HG03575 (cell line): ENCODE results near the gene CDC42BPG.

ENCODE experiments used
- ATAC-seq: cut with Tn5 transposase; IDR thresholded peaks from one replicate; pipeline ENCODE4 v1.9.1; 2021; ENCODE audit not compliant: unreplicated experiment, insufficient number of reproducible peaks, low FRiP score; ENCODE audit errors: extremely low read depth

Gene CDC42BPG

DNA sequence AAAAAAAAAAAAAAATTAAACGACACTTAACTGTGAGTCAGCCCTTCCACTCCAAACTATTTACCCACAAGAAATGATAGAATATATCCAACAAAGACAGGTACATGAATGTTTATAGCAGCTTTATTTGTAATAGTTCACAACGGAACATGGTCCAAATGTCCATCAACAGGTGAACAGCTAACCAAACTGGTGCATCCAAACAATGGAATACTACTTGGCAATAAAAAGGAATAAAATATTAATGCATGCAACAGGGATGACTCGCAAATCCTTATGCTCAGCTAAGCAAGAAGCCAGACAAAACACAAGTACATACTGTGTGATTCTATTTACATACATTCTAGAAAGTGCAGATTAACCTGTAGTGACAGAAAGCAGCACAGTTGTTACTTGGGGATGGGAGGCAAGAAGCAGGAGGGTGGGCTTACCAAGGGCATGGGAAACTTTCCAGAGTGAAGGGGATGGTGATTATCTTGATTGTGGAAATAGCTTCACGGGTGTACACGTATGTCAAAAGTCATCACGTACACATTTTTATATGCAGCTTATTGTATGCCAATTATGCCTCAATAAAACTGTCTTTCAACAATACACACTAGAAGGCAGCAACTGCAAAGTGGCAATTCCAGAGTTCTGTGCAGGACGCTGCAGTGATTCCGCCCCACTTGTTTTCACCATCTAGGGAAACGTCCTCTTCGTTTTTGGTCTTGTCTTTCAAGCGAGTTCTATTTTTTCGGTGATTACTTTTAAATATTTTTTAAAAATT lies 59.5 kb downstream of the CDC42BPG start:
- no peak for ATAC-seq

DNA sequence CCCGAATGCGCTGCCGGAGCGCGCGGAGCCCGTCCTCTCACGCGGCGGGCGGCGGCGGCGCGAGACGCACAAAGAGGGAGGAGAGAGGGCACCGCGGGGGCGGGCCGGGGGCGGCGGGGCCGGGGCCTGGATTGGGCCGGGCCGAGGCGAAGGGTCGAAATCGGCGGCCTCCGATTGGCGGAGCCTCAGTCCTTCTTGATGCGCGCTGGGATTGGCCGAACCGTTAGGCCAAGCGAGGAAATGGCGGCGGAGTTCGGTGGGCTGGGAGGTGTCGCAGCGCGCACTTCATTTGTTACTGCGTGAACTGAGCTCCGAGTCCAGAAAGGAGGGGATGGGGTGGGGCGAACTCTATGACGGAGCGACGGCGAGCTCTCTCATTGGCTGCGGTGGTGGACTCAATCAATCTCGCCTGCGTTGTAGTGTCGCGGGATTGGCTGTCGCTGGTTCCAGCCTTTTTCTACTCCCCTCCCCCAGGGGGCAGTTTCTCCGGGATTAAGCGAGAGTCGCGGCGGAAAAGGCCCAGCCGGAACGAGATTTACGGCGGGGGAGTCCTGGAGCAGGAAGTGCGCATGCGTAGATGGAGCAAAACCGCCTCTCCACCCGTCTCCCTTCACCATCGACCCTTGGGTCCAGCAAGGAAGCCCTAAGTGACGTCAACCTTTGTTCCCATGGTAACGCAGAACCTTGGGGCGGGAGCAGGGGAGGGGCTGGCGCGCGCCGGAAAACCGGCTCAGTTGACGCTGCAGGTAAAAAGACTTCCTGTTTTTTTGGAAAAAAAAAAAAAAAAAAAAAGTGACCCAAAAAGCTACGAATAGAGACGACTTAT lies 65.8 kb downstream of the CDC42BPG start, which contains the start of gene SF1:
TSS of gene SF1 (minus strand) at position 70 of the 826 bp plus-strand sequence. CDS start 150 bp downstream, outside the sequence.
- peak; percentile 35 for ATAC-seq

DNA sequence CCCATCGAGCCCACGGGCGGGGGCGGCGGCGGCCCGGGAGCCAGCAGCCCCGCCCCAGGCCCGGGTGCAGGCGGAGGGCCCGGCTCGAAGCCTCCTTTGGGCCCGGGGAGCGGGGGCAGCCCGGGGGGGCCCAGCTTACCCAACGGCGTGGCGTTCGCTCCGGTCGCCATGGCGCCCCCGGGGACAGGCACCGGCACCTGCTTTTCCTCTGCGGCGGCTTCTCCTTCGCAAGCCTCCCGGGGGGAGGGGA lies 66.3 kb downstream of the CDC42BPG start:
- ATAC-seq, result peak; percentile 1

DNA sequence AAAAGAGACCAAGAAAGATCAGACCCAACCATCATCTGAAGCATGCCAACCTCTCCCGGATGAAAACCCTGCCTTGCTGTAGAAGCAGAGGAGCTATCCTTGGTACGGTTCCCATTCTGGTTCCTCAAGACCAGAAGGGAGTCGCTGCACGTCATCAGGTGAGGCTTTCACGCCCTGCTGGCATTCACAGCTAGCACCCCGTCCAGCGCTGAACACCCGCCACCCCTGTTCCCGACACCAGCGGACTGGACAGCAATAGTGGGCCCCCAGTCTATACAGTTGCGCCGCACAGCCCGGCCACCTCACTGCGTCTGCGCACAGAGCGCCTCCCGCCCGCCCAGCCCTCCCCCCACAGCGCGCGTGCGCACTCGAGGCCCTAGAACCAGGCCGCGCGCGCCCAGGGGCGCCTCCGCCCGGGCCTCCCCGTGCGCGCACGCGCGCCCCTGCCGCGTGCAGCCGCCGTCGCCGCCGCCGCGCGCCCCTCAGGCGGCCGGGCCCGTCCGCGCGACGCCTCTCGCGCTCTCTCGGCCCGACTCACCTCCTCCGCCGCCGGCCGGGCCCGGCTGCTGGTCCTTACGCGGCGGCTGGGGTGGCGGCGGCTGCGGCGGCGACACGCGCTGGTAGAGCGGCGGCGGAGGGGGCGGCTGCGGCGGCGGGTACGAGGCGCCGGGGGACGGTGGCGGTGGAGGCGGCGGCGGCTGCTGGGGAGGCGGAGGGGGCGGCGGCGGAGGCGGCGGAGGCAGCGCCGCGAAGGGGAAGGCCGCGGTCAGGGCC lies 66.8 kb downstream of the CDC42BPG start:
- ATAC-seq, result no peak

DNA sequence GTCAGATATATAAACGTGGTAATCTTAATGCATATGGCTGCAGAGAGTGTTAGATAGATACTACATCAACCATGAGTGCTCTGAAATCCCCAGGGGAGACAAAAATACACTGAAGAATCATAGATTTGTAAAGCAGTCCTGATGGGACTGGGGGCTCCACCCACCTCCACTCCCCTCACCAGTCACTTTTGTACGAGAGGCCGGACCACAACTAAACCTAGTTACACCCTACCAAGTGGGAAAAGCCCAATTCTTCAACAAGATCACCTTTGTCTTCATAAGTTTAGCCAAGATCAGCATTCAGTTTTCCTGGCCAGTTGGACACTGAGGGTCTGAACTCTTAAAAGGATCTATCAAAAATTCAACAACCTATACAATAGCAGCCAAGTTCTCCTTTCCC lies 67.6 kb downstream of the CDC42BPG start:
- no peak for ATAC-seq

DNA sequence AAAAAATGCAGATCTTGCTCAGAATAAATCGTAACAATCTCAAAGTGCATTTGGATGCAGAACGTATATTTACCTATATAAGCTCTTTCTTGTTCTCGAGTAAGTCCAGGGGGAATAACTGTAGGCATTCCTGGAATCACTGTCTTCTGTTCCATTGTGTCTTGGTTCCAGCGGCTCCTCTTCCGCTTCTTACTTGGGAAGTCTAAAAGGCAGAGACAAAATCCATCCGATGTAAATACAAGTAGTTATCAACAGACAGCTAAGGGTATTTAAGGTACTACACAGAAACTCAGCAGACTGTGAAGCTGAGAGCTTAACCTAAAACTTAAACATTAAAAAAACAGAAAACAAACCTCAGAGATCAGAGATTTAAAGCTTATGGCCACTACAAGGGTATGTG lies 68.0 kb downstream of the CDC42BPG start:
- ATAC-seq, result no peak

DNA sequence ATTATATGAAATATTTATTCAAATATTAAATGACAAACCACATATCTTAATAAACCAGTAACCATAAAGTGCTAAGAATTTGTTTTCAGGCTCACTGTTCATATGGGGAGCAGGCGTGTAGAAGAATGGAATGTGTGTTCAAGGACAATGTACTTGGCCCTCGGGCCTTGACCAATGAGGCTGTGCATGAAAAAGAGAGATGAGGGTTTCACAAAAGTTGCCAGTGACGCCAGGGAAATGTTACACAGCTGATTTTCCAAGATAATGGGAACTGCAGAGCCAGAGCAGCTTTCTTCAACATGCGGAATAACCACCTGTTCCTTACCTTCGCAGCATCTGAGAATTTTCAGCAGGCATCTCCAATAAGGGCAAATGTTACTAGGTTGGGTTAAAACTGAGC lies 70.3 kb downstream of the CDC42BPG start:
- ATAC-seq, result no peak
